Mesendoderm (in vitro differentiated cells): Measurements from ENCODE around the gene ADGRL3.

Experiments
- DNase-seq: peaks from one replicate; pipeline ENCODE4 v3.0.0; 2013
- H2AK5ac ChIP-seq: 2 replicates; pipeline ENCODE4 v1.6.1; 2013; ENCODE audit warnings: low read length, inconsistent platforms
- H2BK120ac ChIP-seq: 2 replicates; pipeline ENCODE4 v1.6.1; 2013; ENCODE audit warnings: low read depth, mild to moderate bottlenecking, low read length, moderate library complexity, mixed read lengths
- H2BK15ac ChIP-seq: replicated peaks from 2 replicates; pipeline ENCODE4 v1.6.1; 2013; ENCODE audit warnings: low read depth, mild to moderate bottlenecking, moderate library complexity
- H2BK5ac ChIP-seq: 2 replicates; pipeline ENCODE4 v1.6.1; 2013; ENCODE audit warnings: low read length, inconsistent platforms
- H3K18ac ChIP-seq: 2 replicates; pipeline ENCODE4 v1.6.1; 2013; ENCODE audit warnings: mild to moderate bottlenecking, low read length, mixed read lengths
- H3K23ac ChIP-seq: one replicate; pipeline ENCODE4 v1.6.1; 2013; ENCODE audit warnings: low read length
- H3K27ac ChIP-seq: 2 replicates; pipeline ENCODE4 v1.5.1; 2013; ENCODE audit warnings: low read depth, mild to moderate bottlenecking, inconsistent platforms, low read length, moderate library complexity
- H3K27me3 ChIP-seq: 2 replicates; pipeline ENCODE4 v1.6.1; 2013; ENCODE audit warnings: low read length, control low read depth, mild to moderate bottlenecking, inconsistent platforms; ENCODE audit not compliant: insufficient read depth, poor library complexity
- H3K36me3 ChIP-seq: 2 replicates; pipeline ENCODE4 v1.6.1; 2013; ENCODE audit warnings: low read length, inconsistent platforms; ENCODE audit not compliant: control insufficient read depth, insufficient read depth
- H3K4ac ChIP-seq: one replicate; pipeline ENCODE4 v1.6.1; 2013; ENCODE audit warnings: low read depth, mild to moderate bottlenecking, low read length, moderate library complexity
- H3K4me1 ChIP-seq: 2 replicates; pipeline ENCODE4 v1.6.1; 2013; ENCODE audit warnings: low read depth, low read length, inconsistent platforms; ENCODE audit not compliant: control insufficient read depth
- H3K4me2 ChIP-seq: 2 replicates; pipeline ENCODE4 v1.6.1; 2013; ENCODE audit warnings: low read length
- H3K4me3 ChIP-seq: 2 replicates; pipeline ENCODE4 v1.5.1; 2013; ENCODE audit warnings: mild to moderate bottlenecking, low read length
- H3K56ac ChIP-seq: one replicate; pipeline ENCODE4 v1.6.1; 2013; ENCODE audit warnings: low read length
- H3K79me1 ChIP-seq: 2 replicates; pipeline ENCODE4 v1.6.1; 2013; ENCODE audit warnings: low read length, inconsistent platforms
- H3K79me2 ChIP-seq: 2 replicates; pipeline ENCODE4 v1.6.1; 2013; ENCODE audit warnings: mild to moderate bottlenecking, low read length; ENCODE audit not compliant: control insufficient read depth, insufficient read depth
- H3K9ac ChIP-seq: 2 replicates; pipeline ENCODE4 v1.6.1; 2013; ENCODE audit warnings: low read length, inconsistent platforms
- H4K5ac ChIP-seq: one replicate; pipeline ENCODE4 v1.6.1; 2013; ENCODE audit warnings: low read length
- H4K8ac ChIP-seq: one replicate; pipeline ENCODE4 v1.6.1; 2013; ENCODE audit warnings: low read depth, mild to moderate bottlenecking, control low read depth, low read length, moderate library complexity
- WGBS: extraction: QIAGEN DNeasy Blood & Tissue Kit; methylation state at CpG from one replicate; pipeline ENCODE4 v1.1.7; 2013; ENCODE audit warnings: low lambda C conversion rate, missing lambda C conversion rate; ENCODE audit not compliant: insufficient coverage; ENCODE audit errors: extremely low coverage; 5-methylcytosine and 5-hydroxymethylcytosine counted together

Gene ADGRL3

GRCh38 chr4:61571761-61572559 lies 371.8 kb downstream of the ADGRL3 start:
- H3K4me1 ChIP-seq, result no peaks in the 10 kb centered on the region
- H3K4ac ChIP-seq, result no peak overlapping the region
- no peaks in the 10 kb centered on the region for H3K27me3 ChIP-seq
- H3K27ac ChIP-seq, result no peak overlapping the region
- no peak for DNase-seq
- no peak overlapping the region for H2BK15ac ChIP-seq
- no peak overlapping the region for H4K8ac ChIP-seq
- no peak overlapping the region for H4K5ac ChIP-seq
- H3K23ac ChIP-seq, result no peak overlapping the region
- H2BK5ac ChIP-seq, result no peak overlapping the region
- no peaks in the 10 kb centered on the region for H3K79me2 ChIP-seq
- H3K4me2 ChIP-seq, result no peak overlapping the region
- no peak overlapping the region for H3K56ac ChIP-seq
- H3K79me1 ChIP-seq, result no peaks in the 10 kb centered on the region
- H3K18ac ChIP-seq, result no peak overlapping the region
- H2BK120ac ChIP-seq, result no peak overlapping the region
- H3K9ac ChIP-seq, result no peak overlapping the region
- H3K36me3 ChIP-seq, result no peaks in the 10 kb centered on the region
- H2AK5ac ChIP-seq, result no peak overlapping the region
- H3K4me3 ChIP-seq, result no peak overlapping the region
- WGBS, result 100% methylated on average over 1 of the region's 2 CpGs

- no peak overlapping the region for H2BK15ac ChIP-seq
- H3K79me2 ChIP-seq, result no peaks in the 10 kb centered on the region
- H3K27me3 ChIP-seq, result no peaks in the 10 kb centered on the region
- no peak for DNase-seq
- H3K36me3 ChIP-seq, result no peaks in the 10 kb centered on the region
- H3K56ac ChIP-seq, result no peak overlapping the region
- H2AK5ac ChIP-seq, result no peak overlapping the region
- no peak overlapping the region for H3K4me3 ChIP-seq
- H4K5ac ChIP-seq, result no peak overlapping the region
- no peak overlapping the region for H3K4me2 ChIP-seq
- H3K23ac ChIP-seq, result no peak overlapping the region
- no peaks in the 10 kb centered on the region for H3K4me1 ChIP-seq
- H3K9ac ChIP-seq, result no peak overlapping the region
- H4K8ac ChIP-seq, result no peak overlapping the region
- no peak overlapping the region for H3K27ac ChIP-seq
- WGBS, result no CpG with 5 or more reads among the region's 2 CpGs
- H2BK5ac ChIP-seq, result no peak overlapping the region
- no peak overlapping the region for H2BK120ac ChIP-seq
- no peak overlapping the region for H3K4ac ChIP-seq
- no peak overlapping the region for H3K18ac ChIP-seq
- no peaks in the 10 kb centered on the region for H3K79me1 ChIP-seq
Observed at GRCh38 chr4:61575796-61576195, 375.7 kb downstream of the ADGRL3 start.

- Histone ChIP-seq H2BK5ac (no peak overlapping the region), H3K79me1 (no peaks in the 10 kb centered on the region), H3K9ac (no peak overlapping the region), H3K4me2 (no peak overlapping the region), H3K27me3 (no peaks in the 10 kb centered on the region), H3K36me3 (no peaks in the 10 kb centered on the region), H2AK5ac (no peak overlapping the region), H3K23ac (no peak overlapping the region), H3K27ac (no peak overlapping the region), H3K4me3 (no peak overlapping the region), H3K4me1 (no peaks in the 10 kb centered on the region), H3K56ac (no peak overlapping the region), H3K4ac (no peak overlapping the region), H4K8ac (no peak overlapping the region), H2BK120ac (no peak overlapping the region), H3K79me2 (no peaks in the 10 kb centered on the region), H3K18ac (no peak overlapping the region), H2BK15ac (no peak overlapping the region), H4K5ac (no peak overlapping the region)
- no peak for DNase-seq
- no CpG with 5 or more reads among the region's 1 CpG for WGBS
Observed at GRCh38 chr4:61579786-61580185, 379.7 kb downstream of the ADGRL3 start.

- Histone ChIP-seq H3K79me2 (no peaks in the 10 kb centered on the region), H3K56ac (no peak overlapping the region), H2BK5ac (no peak overlapping the region), H3K4ac (no peak overlapping the region), H2BK15ac (no peak overlapping the region), H3K27me3 (no peaks in the 10 kb centered on the region), H3K23ac (no peak overlapping the region), H3K9ac (no peak overlapping the region), H3K4me2 (no peak overlapping the region), H4K5ac (no peak overlapping the region), H3K4me3 (no peak overlapping the region), H3K4me1 (no peaks in the 10 kb centered on the region), H3K27ac (no peak overlapping the region), H3K36me3 (no peaks in the 10 kb centered on the region), H2BK120ac (no peak overlapping the region), H3K79me1 (no peaks in the 10 kb centered on the region), H4K8ac (no peak overlapping the region), H2AK5ac (no peak overlapping the region), H3K18ac (no peak overlapping the region)
- no peak for DNase-seq
- no CpG with 5 or more reads among the region's 5 CpGs for WGBS
Observed at GRCh38 chr4:61580721-61581377, 380.7 kb downstream of the ADGRL3 start.

DNA sequence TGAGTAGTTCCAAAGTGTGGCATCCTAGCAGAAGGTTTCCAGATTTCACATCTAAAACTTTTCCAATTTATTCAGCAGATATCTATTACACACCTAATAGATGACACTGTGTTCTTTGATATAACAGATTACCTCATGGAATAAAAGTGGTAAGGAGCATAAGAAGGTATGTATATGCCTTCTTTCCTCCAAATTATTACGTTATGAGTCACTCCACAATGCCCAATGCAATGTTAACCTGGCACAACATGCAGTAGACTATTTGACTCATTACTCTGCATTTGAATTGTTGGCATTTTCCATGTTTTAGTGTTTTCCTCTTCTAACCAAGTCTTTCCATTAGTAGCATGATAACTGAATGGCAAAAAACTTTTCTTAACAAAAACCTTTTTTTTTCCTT lies 383.6 kb downstream of the ADGRL3 start:
- H3K4me3 ChIP-seq, result no peak overlapping the region
- no peaks in the 10 kb centered on the region for H3K4me1 ChIP-seq
- H4K8ac ChIP-seq, result no peak overlapping the region
- H2BK15ac ChIP-seq, result no peak overlapping the region
- no peak overlapping the region for H2BK5ac ChIP-seq
- H2AK5ac ChIP-seq, result no peak overlapping the region
- no peak overlapping the region for H2BK120ac ChIP-seq
- H3K79me1 ChIP-seq, result no peaks in the 10 kb centered on the region
- H3K56ac ChIP-seq, result no peak overlapping the region
- no peak overlapping the region for H3K27ac ChIP-seq
- no peaks in the 10 kb centered on the region for H3K27me3 ChIP-seq
- no peaks in the 10 kb centered on the region for H3K79me2 ChIP-seq
- H3K4me2 ChIP-seq, result no peak overlapping the region
- WGBS, result no CpG with 5 or more reads among the region's 1 CpG
- DNase-seq, result peak; percentile 39
- H3K23ac ChIP-seq, result no peak overlapping the region
- H4K5ac ChIP-seq, result no peak overlapping the region
- H3K4ac ChIP-seq, result no peak overlapping the region
- H3K36me3 ChIP-seq, result no peaks in the 10 kb centered on the region
- no peak overlapping the region for H3K18ac ChIP-seq
- no peak overlapping the region for H3K9ac ChIP-seq
